CD4-positive, alpha-beta memory T cell (primary cell): Measurements from ENCODE around the gene ZBTB20. TPM values are rescaled to one million over a fixed set of nuclear protein-coding genes. Genes with fewer than 3 reads are reported as not detected.

ENCODE experiments used
- CTCF ChIA-PET: fragments of 350-600 bp; sonication (Branson Sonifier 250); formaldehyde crosslinking; loops from one replicate; lab custom pipeline; 2021; ENCODE audit warnings: inconsistent platforms; ENCODE audit not compliant: partially characterized antibody; lab: Charles Lee
- POLR2A ChIA-PET: fragments of 350-600 bp; sonication (Branson Sonifier 250); formaldehyde crosslinking; loops from one replicate; lab custom pipeline; 2021; ENCODE audit not compliant: partially characterized antibody; lab: Charles Lee
- DNase-seq, 5 donors: peaks; one replicate each; pipeline versions ENCODE4 v3.0.0 to v3.0.0-alpha.2; 2020 to 2022; ENCODE audit warnings: mixed read lengths in 1 of 5
- H3K27ac ChIP-seq: one replicate; pipeline ENCODE4 v1.7.0; 2013; ENCODE audit warnings: low read depth, low read length
- H3K27me3 ChIP-seq: 2 replicates; pipeline ENCODE4 v1.7.0; 2013; ENCODE audit warnings: mild to moderate bottlenecking, low read length, moderate library complexity; ENCODE audit not compliant: insufficient read depth
- H3K36me3 ChIP-seq: 2 replicates; pipeline ENCODE4 v1.7.0; 2013; ENCODE audit warnings: mild to moderate bottlenecking, low read length, moderate library complexity; ENCODE audit not compliant: insufficient read depth
- H3K4me1 ChIP-seq: 2 replicates; pipeline ENCODE4 v1.7.0; 2013; ENCODE audit warnings: mild to moderate bottlenecking, low read length, moderate library complexity; ENCODE audit not compliant: insufficient read depth
- H3K4me3 ChIP-seq, 2 donors: one replicate each; pipeline ENCODE4 v1.7.0; 2013; ENCODE audit warnings: low read length in 2 of 2, mild to moderate bottlenecking in 1 of 2
- H3K9me3 ChIP-seq, 2 donors: one replicate each; pipeline ENCODE4 v1.7.0; 2013; ENCODE audit warnings: low read length in 2 of 2, control low read depth in 1 of 2; ENCODE audit not compliant: control insufficient read depth in 1 of 2
- H3K27ac Mint-ChIP-seq, 7 donors: one replicate each; pipeline ENCODE4 v1.8.0; 2020 to 2021; ENCODE audit warnings: mixed read lengths in 7 of 7, mild to moderate bottlenecking in 6 of 7, inconsistent platforms in 3 of 7, moderate library complexity in 3 of 7
- H3K27me3 Mint-ChIP-seq, 2 donors: one replicate each; pipeline ENCODE4 v1.8.0; 2020 to 2021; ENCODE audit warnings: mixed read lengths in 2 of 2
- H3K36me3 Mint-ChIP-seq, 2 donors: one replicate each; pipeline ENCODE4 v1.8.0; 2020 to 2021; ENCODE audit warnings: mixed read lengths in 2 of 2, inconsistent platforms in 1 of 2, mild to moderate bottlenecking in 1 of 2
- H3K4me1 Mint-ChIP-seq, 4 donors: one replicate each; pipeline ENCODE4 v1.8.0; 2020 to 2021; ENCODE audit warnings: mixed read lengths in 4 of 4, mild to moderate bottlenecking in 1 of 4
- H3K4me3 Mint-ChIP-seq, 8 donors: one replicate each; pipeline ENCODE4 v1.8.0; 2020 to 2021; ENCODE audit warnings: mixed read lengths in 8 of 8, mild to moderate bottlenecking in 7 of 8, moderate library complexity in 6 of 8, inconsistent platforms in 3 of 8
- H3K9me3 Mint-ChIP-seq, 8 donors: one replicate each; pipeline ENCODE4 v1.8.0; 2020 to 2021; ENCODE audit warnings: mixed read lengths in 8 of 8, mild to moderate bottlenecking in 5 of 8, inconsistent platforms in 3 of 8, moderate library complexity in 1 of 8
- intact Hi-C: fragments of 100-400 bp; cut with micrococcal nuclease; formaldehyde crosslinking; loops from one replicate; pipeline ENCODE4 v1.15.1; 2023
- polyA plus RNA-seq, 2 donors: library from polyadenylated mRNA; unstranded; fragments of 300-500 nt; fragmentation: Illumina TruSeq; gene quantifications; one replicate each; pipeline ENCODE4 v1.2.3, GENCODE V29; 2021
- total RNA-seq, 2 experiments: library from RNA; stranded (reverse); gene quantifications; one replicate each; pipeline ENCODE4 v1.2.3, GENCODE V29; 2021

ZBTB20 gene
- total and polyA plus RNA-seq, 4 experiments from 2014 or later = 21.9 to 58.4 (median 41.4) TPM

GRCh38 chr3:114596147-114596546 lies 550.9 kb downstream of the ZBTB20 start:
- Mint-ChIP-seq H3K9me3 (no peaks in the 10 kb centered on the region), H3K27me3 (no peaks in the 10 kb centered on the region), H3K4me3 (no peak overlapping the region), H3K27ac (no peak overlapping the region), H3K4me1 (no peaks in the 10 kb centered on the region), H3K36me3 (peaks cover 6 to 14% of the 10 kb centered on the region in 2 donors)
- no peaks in the 10 kb centered on the region for H3K27me3 ChIP-seq
- H3K4me3 ChIP-seq = no peak overlapping the region
- POLR2A ChIA-PET = no interaction called here
- CTCF ChIA-PET = interaction anchor here (1.1 to 1.2 kb wide), 2 partner anchors 10 to 12 kb away, joined by 3 read pairs; no protein-coding TSS in a partner anchor
- H3K36me3 ChIP-seq = no peaks in the 10 kb centered on the region
- no peaks in the 10 kb centered on the region for H3K9me3 ChIP-seq
- H3K27ac ChIP-seq = no peak overlapping the region
- intact Hi-C loops = no loop called here
- DNase-seq = no peak
- no peaks in the 10 kb centered on the region for H3K4me1 ChIP-seq

GRCh38 chr3:114595522-114596028 lies 551.5 kb downstream of the ZBTB20 start:
- ChIA-PET POLR2A (no interaction called here), CTCF (interaction anchor here (1.2 kb wide), 1 partner anchor 9 kb away, joined by 3 read pairs; no protein-coding TSS in a partner anchor)
- Histone ChIP-seq H3K27ac (no peak overlapping the region), H3K4me1 (no peaks in the 10 kb centered on the region), H3K36me3 (no peaks in the 10 kb centered on the region), H3K4me3 (no peak overlapping the region), H3K27me3 (no peaks in the 10 kb centered on the region), H3K9me3 (no peaks in the 10 kb centered on the region)
- H3K27ac Mint-ChIP-seq = no peak overlapping the region
- intact Hi-C loops = no loop called here
- H3K27me3 Mint-ChIP-seq = no peaks in the 10 kb centered on the region
- no peaks in the 10 kb centered on the region for H3K4me1 Mint-ChIP-seq
- no peak for DNase-seq
- no peak overlapping the region for H3K4me3 Mint-ChIP-seq
- H3K9me3 Mint-ChIP-seq = no peaks in the 10 kb centered on the region
- H3K36me3 Mint-ChIP-seq = peaks cover 6 to 11% of the 10 kb centered on the region in 2 donors

DNA sequence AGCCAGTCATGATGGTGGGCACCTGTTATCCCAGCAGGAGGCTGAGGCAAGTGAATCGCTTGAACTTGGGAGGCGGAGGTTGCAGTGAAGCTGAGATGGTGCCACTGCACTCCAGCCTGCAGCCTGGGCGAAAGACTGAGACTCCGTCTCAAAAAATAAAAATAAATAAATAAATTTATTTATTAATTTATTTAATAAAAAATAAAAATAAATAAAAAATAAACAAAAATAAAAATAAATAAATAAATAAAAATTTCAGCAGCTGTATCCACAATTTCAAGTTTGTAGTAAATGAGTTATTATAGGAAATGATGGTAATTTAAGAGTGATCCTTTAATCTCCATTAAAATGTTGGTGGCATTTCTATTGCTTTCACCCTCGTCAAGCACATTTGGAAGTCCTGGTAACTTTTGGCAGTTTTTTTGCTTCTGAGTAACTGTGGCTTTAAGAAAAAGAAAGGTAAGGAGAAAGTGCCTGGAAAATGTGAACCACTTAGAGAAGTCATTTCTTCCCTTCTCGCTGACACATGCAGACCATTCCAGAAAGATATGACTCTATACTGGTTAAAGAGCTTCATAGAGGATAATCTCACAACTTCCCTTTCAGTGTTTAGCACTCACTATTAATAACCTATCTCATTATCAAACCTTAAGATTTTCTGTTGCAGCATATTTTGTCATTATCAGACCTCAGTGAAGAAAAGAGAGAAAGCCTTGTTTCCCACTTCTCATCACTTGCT lies 556.6 kb downstream of the ZBTB20 start:
- Mint-ChIP-seq H3K36me3 (peaks cover 5 to 18% of the 10 kb centered on the region in 2 donors), H3K27ac (peak overlapping the region in 1 of 7 donors; percentile 57), H3K4me3 (no peak overlapping the region), H3K4me1 (peaks cover 1 to 9% (median 5%) of the 10 kb centered on the region in 4 donors), H3K27me3 (no peaks in the 10 kb centered on the region), H3K9me3 (no peaks in the 10 kb centered on the region)
- intact Hi-C loops = no loop called here
- no peak for DNase-seq
- no peaks in the 10 kb centered on the region for H3K36me3 ChIP-seq
- no peak overlapping the region for H3K4me3 ChIP-seq
- ChIA-PET CTCF (no interaction called here), POLR2A (no interaction called here)
- H3K4me1 ChIP-seq = no peaks in the 10 kb centered on the region
- H3K9me3 ChIP-seq = no peaks in the 10 kb centered on the region
- H3K27ac ChIP-seq = no peak overlapping the region
- H3K27me3 ChIP-seq = no peaks in the 10 kb centered on the region

GRCh38 chr3:114587986-114588385 lies 559.1 kb downstream of the ZBTB20 start:
- no peak overlapping the region for H3K4me3 Mint-ChIP-seq
- ChIA-PET POLR2A (no interaction called here), CTCF (no interaction called here)
- Histone ChIP-seq H3K36me3 (no peaks in the 10 kb centered on the region), H3K9me3 (no peaks in the 10 kb centered on the region), H3K27ac (no peak overlapping the region), H3K4me1 (no peaks in the 10 kb centered on the region), H3K27me3 (no peaks in the 10 kb centered on the region), H3K4me3 (no peak overlapping the region)
- H3K27me3 Mint-ChIP-seq = no peaks in the 10 kb centered on the region
- no peak for DNase-seq
- no peak overlapping the region for H3K27ac Mint-ChIP-seq
- H3K36me3 Mint-ChIP-seq = peaks cover 4 to 14% of the 10 kb centered on the region in 2 donors
- peaks cover 5 to 22% (median 13%) of the 10 kb centered on the region in 4 donors for H3K4me1 Mint-ChIP-seq
- intact Hi-C loops = no loop called here
- H3K9me3 Mint-ChIP-seq = no peaks in the 10 kb centered on the region

DNA sequence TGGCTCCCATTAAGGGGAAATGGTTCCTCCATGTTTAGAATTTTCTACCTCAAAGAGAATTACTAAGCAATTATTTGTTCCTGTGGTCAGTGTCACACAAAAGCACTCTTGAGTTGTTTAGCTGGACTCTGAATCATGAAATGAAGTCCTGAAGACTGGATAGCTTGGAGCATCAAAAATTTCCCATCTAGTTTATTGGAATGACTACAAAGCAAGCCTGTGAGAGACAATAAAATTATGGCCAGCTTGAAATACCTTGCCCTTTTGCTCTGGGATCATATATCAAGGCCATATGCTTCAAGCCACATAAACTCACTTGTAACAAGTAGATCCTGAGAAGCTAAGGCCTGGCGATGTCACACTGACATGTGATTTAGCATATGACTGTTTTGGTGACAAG lies 561.0 kb downstream of the ZBTB20 start:
- DNase-seq = no peak
- intact Hi-C loops = no loop called here
- no peak overlapping the region for H3K4me3 Mint-ChIP-seq
- ChIA-PET POLR2A (no interaction called here), CTCF (interaction anchor here (1.0 kb wide), 1 partner anchor 9 kb away, joined by 3 read pairs; no protein-coding TSS in a partner anchor)
- no peaks in the 10 kb centered on the region for H3K4me1 ChIP-seq
- no peaks in the 10 kb centered on the region for H3K36me3 ChIP-seq
- H3K36me3 Mint-ChIP-seq = peaks cover 4 to 14% of the 10 kb centered on the region in 2 donors
- H3K4me3 ChIP-seq = no peak overlapping the region
- H3K27me3 Mint-ChIP-seq = no peaks in the 10 kb centered on the region
- H3K9me3 Mint-ChIP-seq = no peaks in the 10 kb centered on the region
- H3K9me3 ChIP-seq = no peaks in the 10 kb centered on the region
- no peak overlapping the region for H3K27ac ChIP-seq
- peaks cover 7 to 27% (median 14%) of the 10 kb centered on the region in 4 donors for H3K4me1 Mint-ChIP-seq
- no peaks in the 10 kb centered on the region for H3K27me3 ChIP-seq
- peak overlapping the region in 1 of 7 donors; percentile 5 for H3K27ac Mint-ChIP-seq

DNA sequence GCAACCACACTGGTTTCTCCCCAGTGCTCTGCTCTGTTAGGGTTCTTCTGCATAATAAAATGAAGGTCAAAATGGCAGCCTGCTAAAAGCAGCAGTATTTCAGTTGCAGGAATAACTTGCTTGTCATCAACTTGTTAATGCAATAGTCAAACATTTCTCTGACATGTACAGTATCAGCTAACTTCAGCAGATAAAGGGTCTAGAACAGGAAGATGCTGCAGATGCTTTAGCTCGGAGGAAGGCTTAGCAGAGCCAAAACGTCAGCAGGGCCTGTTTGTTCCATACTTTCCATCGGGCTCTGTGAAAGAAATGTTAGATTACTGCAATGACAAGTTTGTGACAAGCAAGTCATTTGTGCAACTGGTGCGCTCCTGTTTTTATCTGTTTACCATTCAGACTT lies 561.4 kb downstream of the ZBTB20 start:
- Histone ChIP-seq H3K4me3 (no peak overlapping the region), H3K27ac (no peak overlapping the region), H3K9me3 (no peaks in the 10 kb centered on the region), H3K4me1 (no peaks in the 10 kb centered on the region), H3K36me3 (no peaks in the 10 kb centered on the region), H3K27me3 (no peaks in the 10 kb centered on the region)
- ChIA-PET CTCF (interaction anchor here (1.0 kb wide), 1 partner anchor 10 kb away, joined by 3 read pairs; no protein-coding TSS in a partner anchor), POLR2A (no interaction called here)
- Mint-ChIP-seq H3K36me3 (peaks cover 4 to 14% of the 10 kb centered on the region in 2 donors), H3K27ac (no peak overlapping the region), H3K27me3 (no peaks in the 10 kb centered on the region), H3K9me3 (no peaks in the 10 kb centered on the region), H3K4me3 (no peak overlapping the region), H3K4me1 (peaks cover 7 to 27% (median 14%) of the 10 kb centered on the region in 4 donors)
- intact Hi-C loops = no loop called here
- no peak for DNase-seq

- POLR2A ChIA-PET = interaction anchor here (0.6 kb wide), 1 partner anchor 134 kb away, joined by 3 read pairs; no protein-coding TSS in a partner anchor
Observed at GRCh38 chr3:114584734-114585371, 562.2 kb downstream of the ZBTB20 start.

More at GRCh38 chr3:114584734-114585371, 562.2 kb downstream of the ZBTB20 start:
- H3K4me1 Mint-ChIP-seq = peaks cover 7 to 27% (median 14%) of the 10 kb centered on the region in 4 donors
- CTCF ChIA-PET = interaction anchor here (1.2 to 1.3 kb wide), 2 partner anchors 12 to 60 kb away, joined by 3 read pairs; no protein-coding TSS in a partner anchor
- H3K9me3 Mint-ChIP-seq = no peaks in the 10 kb centered on the region
- peak overlapping the region in 4 of 7 donors; percentile 7 to 43 (median 22) for H3K27ac Mint-ChIP-seq
- Histone ChIP-seq H3K36me3 (no peaks in the 10 kb centered on the region), H3K27me3 (no peaks in the 10 kb centered on the region), H3K9me3 (no peaks in the 10 kb centered on the region), H3K27ac (no peak overlapping the region), H3K4me1 (no peaks in the 10 kb centered on the region), H3K4me3 (no peak overlapping the region)
- peaks cover 4 to 14% of the 10 kb centered on the region in 2 donors for H3K36me3 Mint-ChIP-seq
- no peaks in the 10 kb centered on the region for H3K27me3 Mint-ChIP-seq
- intact Hi-C loops = no loop called here
- no peak overlapping the region for H3K4me3 Mint-ChIP-seq
- no peak for DNase-seq
